ENCODE data around the gene LUC7L. TPM values are rescaled to one million over a fixed set of nuclear protein-coding genes. Genes with fewer than 3 reads are reported as not detected.
"Not testable (repeated sequence)": the region's sequence is repeated elsewhere in the genome, so short reads cannot be mapped to it uniquely, and the experiment has no call there.

Gene LUC7L
- total and polyA plus RNA-seq, 5 donors from 2014 or later: 8.9 to 152 (median 9.8) TPM

DNA sequence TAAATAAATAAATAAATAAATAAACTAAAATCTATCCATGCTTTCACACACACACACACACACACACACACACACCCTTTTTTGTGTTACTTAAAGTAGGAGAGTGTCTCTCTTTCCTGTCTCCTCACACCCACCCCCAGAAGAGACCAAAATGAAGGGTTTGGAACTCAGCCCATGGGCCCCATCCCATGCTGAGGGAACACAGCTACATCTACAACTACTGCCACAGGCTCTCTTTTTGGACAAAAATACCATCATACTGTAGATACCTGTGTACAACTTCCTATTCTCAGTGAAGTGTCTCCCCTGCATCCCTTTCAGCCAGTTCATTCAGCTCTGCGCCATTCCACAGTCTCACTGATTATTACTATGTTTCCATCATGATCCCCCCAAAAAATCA, 58.5 kb downstream of the LUC7L start:
- H3K9me3 ChIP-seq (ENCODE audit: control insufficient read depth in 2 of 2, low read length in 2 of 2): no peaks in the 10 kb centered on the region
- ATAC-seq (ENCODE audit: low read depth in 2 of 2) (no peak), DNase-seq (no peak)
- peaks cover 0 to 18% (median 3%) of the 10 kb centered on the region in 4 donors for H3K4me1 Mint-ChIP-seq
- H3K36me3 Mint-ChIP-seq: no peaks in the 10 kb centered on the region
- H3K27ac ChIP-seq (ENCODE audit: insufficient read depth, low read length, poor library complexity, severe bottlenecking): no peak overlapping the region
- H3K4me3 Mint-ChIP-seq: no peak overlapping the region
- no peaks in the 10 kb centered on the region for H3K36me3 ChIP-seq (ENCODE audit: control insufficient read depth, insufficient read depth, low read length)
- H3K4me1 ChIP-seq (ENCODE audit: control insufficient read depth, insufficient read depth, low read length, poor library complexity, severe bottlenecking): peaks cover 5% of the 10 kb centered on the region
- H3K4me3 ChIP-seq (ENCODE audit: low read depth, low read length): no peak overlapping the region
- H3K27me3 ChIP-seq (ENCODE audit: control insufficient read depth, insufficient read depth, low read length): peaks cover 13% of the 10 kb centered on the region
- H3K9me3 Mint-ChIP-seq: peaks cover 0 to 2% (median 0%) of the 10 kb centered on the region in 7 donors
- H3K27ac Mint-ChIP-seq: no peak overlapping the region
- H3K27me3 Mint-ChIP-seq: peaks cover 80% of the 10 kb centered on the region

- not testable (repeated sequence) for H3K9me3 Mint-ChIP-seq; DNase-seq; H3K36me3 Mint-ChIP-seq; ATAC-seq (ENCODE audit: low read depth in 2 of 2); H3K4me3 Mint-ChIP-seq; H3K27me3 ChIP-seq (ENCODE audit: control insufficient read depth, insufficient read depth, low read length); H3K36me3 ChIP-seq (ENCODE audit: control insufficient read depth, insufficient read depth, low read length); H3K9me3 ChIP-seq (ENCODE audit: control insufficient read depth in 2 of 2, low read length in 2 of 2); H3K27ac Mint-ChIP-seq; H3K4me3 ChIP-seq (ENCODE audit: low read depth, low read length); H3K27ac ChIP-seq (ENCODE audit: insufficient read depth, low read length, poor library complexity, severe bottlenecking)
- peaks cover 0 to 14% (median 3%) of the 10 kb centered on the region in 4 donors for H3K4me1 Mint-ChIP-seq
- peaks cover 73% of the 10 kb centered on the region for H3K27me3 Mint-ChIP-seq
- peaks cover 12% of the 10 kb centered on the region for H3K4me1 ChIP-seq (ENCODE audit: control insufficient read depth, insufficient read depth, low read length, poor library complexity, severe bottlenecking)
These were observed 59.2 kb downstream of the LUC7L start for GRCh38 chr16:170088-170507.

DNA sequence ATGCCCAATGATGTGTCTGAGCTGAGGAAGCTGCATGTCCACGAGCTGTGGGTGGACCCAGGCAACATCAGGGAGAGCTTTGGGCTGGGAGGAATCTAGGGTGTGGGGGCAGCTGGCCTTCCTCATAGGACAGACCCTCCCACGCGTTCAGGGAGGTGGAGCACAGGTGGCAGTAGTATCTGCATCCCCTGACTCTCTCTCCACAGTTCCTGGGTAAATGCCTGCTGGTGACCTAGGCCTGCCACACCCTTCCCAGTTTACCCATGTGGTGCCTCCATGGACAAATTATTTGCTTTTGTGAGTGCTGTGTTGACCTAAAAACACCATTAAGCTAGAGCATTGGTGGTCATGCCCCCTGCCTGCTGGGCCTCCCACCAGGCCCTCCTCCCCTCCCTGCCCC, 60.2 kb downstream of the LUC7L start:
- Histone ChIP-seq H3K27me3 (ENCODE audit: control insufficient read depth, insufficient read depth, low read length) (peaks cover 7% of the 10 kb centered on the region), H3K9me3 (ENCODE audit: control insufficient read depth in 2 of 2, low read length in 2 of 2) (no peaks in the 10 kb centered on the region), H3K36me3 (ENCODE audit: control insufficient read depth, insufficient read depth, low read length) (no peaks in the 10 kb centered on the region), H3K4me3 (ENCODE audit: low read depth, low read length) (no peak overlapping the region), H3K4me1 (ENCODE audit: control insufficient read depth, insufficient read depth, low read length, poor library complexity, severe bottlenecking) (peaks cover 14% of the 10 kb centered on the region), H3K27ac (ENCODE audit: insufficient read depth, low read length, poor library complexity, severe bottlenecking) (no peak overlapping the region)
- ATAC-seq (ENCODE audit: low read depth in 2 of 2) (no peak), DNase-seq (no peak)
- H3K4me3 Mint-ChIP-seq: no peak overlapping the region
- no peaks in the 10 kb centered on the region for H3K36me3 Mint-ChIP-seq
- peaks cover 62% of the 10 kb centered on the region for H3K27me3 Mint-ChIP-seq
- peaks cover 0 to 9% (median 0%) of the 10 kb centered on the region in 4 donors for H3K4me1 Mint-ChIP-seq
- no peak overlapping the region for H3K27ac Mint-ChIP-seq
- H3K9me3 Mint-ChIP-seq: peaks cover 0 to 2% (median 0%) of the 10 kb centered on the region in 7 donors

DNA sequence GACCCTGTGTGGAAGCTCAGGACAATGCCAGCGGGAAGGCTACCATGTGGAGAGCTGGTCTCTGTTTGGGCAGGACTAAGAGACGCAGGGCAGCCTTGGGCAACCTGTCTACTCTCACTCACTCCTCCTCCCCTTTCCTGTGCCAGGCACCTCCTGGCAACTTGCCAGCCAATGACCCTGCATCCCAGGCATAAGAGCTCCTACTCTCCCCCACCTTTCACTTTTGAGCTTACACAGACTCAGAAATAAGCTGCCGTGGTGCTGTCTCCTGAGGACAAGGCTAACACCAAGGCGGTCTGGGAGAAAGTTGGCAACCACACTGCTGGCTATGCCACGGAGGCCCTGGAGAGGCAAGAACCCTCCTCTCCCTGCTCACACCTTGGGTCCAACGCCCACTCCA, 60.8 kb downstream of the LUC7L start:
- Histone ChIP-seq H3K27ac (ENCODE audit: insufficient read depth, low read length, poor library complexity, severe bottlenecking) (no peak overlapping the region), H3K36me3 (ENCODE audit: control insufficient read depth, insufficient read depth, low read length) (no peaks in the 10 kb centered on the region), H3K9me3 (ENCODE audit: control insufficient read depth in 2 of 2, low read length in 2 of 2) (no peaks in the 10 kb centered on the region), H3K4me1 (ENCODE audit: control insufficient read depth, insufficient read depth, low read length, poor library complexity, severe bottlenecking) (peaks cover 14% of the 10 kb centered on the region), H3K4me3 (ENCODE audit: low read depth, low read length) (no peak overlapping the region), H3K27me3 (ENCODE audit: control insufficient read depth, insufficient read depth, low read length) (peaks cover 7% of the 10 kb centered on the region)
- ATAC-seq (ENCODE audit: low read depth in 2 of 2) (no peak), DNase-seq (no peak)
- Mint-ChIP-seq H3K27me3 (peaks cover 58% of the 10 kb centered on the region), H3K4me3 (peak overlapping the region in 1 of 4 donors; percentile 19), H3K4me1 (peaks cover 0 to 9% (median 0%) of the 10 kb centered on the region in 4 donors), H3K27ac (no peak overlapping the region), H3K9me3 (peaks cover 0 to 2% (median 0%) of the 10 kb centered on the region in 7 donors), H3K36me3 (no peaks in the 10 kb centered on the region)

DNA sequence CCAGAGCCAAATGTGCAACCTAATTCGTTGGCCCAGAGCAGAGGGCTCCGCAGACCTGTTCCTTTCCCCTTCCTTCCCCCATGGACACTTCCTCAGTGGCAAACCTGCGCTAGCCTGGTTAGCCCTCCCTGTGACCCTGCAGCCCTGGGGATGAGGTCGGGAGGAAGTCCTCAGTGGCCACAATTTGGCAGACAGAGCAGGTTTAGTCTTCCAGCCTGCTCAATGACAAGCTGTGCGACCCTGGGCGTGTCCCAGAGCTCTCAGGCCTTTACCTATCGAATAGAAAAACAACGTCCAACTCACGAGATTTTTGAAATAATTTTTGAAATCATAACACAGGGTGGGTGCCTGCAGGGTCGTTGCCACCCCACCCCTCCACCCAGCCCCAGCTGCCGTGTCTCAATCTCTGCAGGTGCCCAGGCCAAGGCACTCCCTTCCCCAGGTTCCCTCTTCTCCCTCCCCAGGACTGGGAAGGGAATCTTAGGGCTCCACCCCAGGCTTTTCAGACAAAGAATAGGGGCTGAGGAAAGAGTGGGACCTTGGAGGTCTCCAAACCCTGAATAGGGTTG, 62.0 kb downstream of the LUC7L start:
- Histone ChIP-seq H3K9me3 (ENCODE audit: control insufficient read depth in 2 of 2, low read length in 2 of 2) (no peaks in the 10 kb centered on the region), H3K36me3 (ENCODE audit: control insufficient read depth, insufficient read depth, low read length) (no peaks in the 10 kb centered on the region), H3K27ac (ENCODE audit: insufficient read depth, low read length, poor library complexity, severe bottlenecking) (no peak overlapping the region), H3K27me3 (ENCODE audit: control insufficient read depth, insufficient read depth, low read length) (peaks cover 7% of the 10 kb centered on the region), H3K4me3 (ENCODE audit: low read depth, low read length) (no peak overlapping the region), H3K4me1 (ENCODE audit: control insufficient read depth, insufficient read depth, low read length, poor library complexity, severe bottlenecking) (peaks cover 14% of the 10 kb centered on the region)
- H3K4me1 Mint-ChIP-seq: peaks cover 0 to 9% (median 0%) of the 10 kb centered on the region in 4 donors
- H3K27ac Mint-ChIP-seq: no peak overlapping the region
- ATAC-seq (ENCODE audit: low read depth in 2 of 2) (no peak), DNase-seq (no peak)
- H3K9me3 Mint-ChIP-seq: peaks cover 0 to 2% (median 0%) of the 10 kb centered on the region in 7 donors
- peak overlapping the region in 2 of 4 donors; percentile 13 to 41 for H3K4me3 Mint-ChIP-seq
- H3K36me3 Mint-ChIP-seq: no peaks in the 10 kb centered on the region
- H3K27me3 Mint-ChIP-seq: peaks cover 65% of the 10 kb centered on the region

DNA sequence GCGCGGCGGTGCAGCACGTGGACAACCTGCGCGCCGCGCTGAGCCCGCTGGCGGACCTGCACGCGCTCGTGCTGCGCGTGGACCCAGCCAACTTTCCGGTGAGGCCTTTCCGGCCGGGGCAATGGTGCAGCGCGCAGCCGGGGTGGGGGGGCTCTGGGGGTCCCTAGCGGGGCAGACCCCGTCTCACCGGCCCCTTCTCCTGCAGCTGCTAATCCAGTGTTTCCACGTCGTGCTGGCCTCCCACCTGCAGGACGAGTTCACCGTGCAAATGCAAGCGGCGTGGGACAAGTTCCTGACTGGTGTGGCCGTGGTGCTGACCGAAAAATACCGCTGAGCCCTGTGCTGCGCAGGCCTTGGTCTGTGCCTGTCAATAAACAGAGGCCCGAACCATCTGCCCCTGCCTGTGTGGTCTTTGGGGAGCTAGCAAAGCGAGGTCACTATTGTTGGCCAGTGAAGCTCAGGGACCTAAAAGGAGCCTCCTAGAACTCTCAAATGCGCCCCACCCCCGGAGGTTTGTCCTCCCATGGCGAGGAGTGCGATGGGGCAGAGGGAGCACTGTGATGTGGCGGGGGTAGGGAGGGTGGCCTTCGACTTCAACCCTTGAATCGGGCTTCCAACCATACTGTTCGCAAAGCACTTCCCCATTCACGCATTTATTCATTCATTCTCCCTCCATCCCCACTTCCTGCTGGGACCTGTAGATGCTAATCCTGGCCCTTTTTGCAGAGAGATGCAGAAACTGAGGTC, 62.7 kb downstream of the LUC7L start:
- no peaks in the 10 kb centered on the region for H3K9me3 Mint-ChIP-seq
- Histone ChIP-seq H3K27me3 (ENCODE audit: control insufficient read depth, insufficient read depth, low read length) (peaks cover 7% of the 10 kb centered on the region), H3K27ac (ENCODE audit: insufficient read depth, low read length, poor library complexity, severe bottlenecking) (no peak overlapping the region), H3K4me1 (ENCODE audit: control insufficient read depth, insufficient read depth, low read length, poor library complexity, severe bottlenecking) (peaks cover 14% of the 10 kb centered on the region), H3K4me3 (ENCODE audit: low read depth, low read length) (no peak overlapping the region), H3K36me3 (ENCODE audit: control insufficient read depth, insufficient read depth, low read length) (no peaks in the 10 kb centered on the region), H3K9me3 (ENCODE audit: control insufficient read depth in 2 of 2, low read length in 2 of 2) (no peaks in the 10 kb centered on the region)
- H3K27ac Mint-ChIP-seq: no peak overlapping the region
- peak overlapping the region in 1 of 4 donors; percentile 41 for H3K4me3 Mint-ChIP-seq
- ATAC-seq (ENCODE audit: low read depth in 2 of 2): no peak
- peaks cover 66% of the 10 kb centered on the region for H3K27me3 Mint-ChIP-seq
- H3K36me3 Mint-ChIP-seq: no peaks in the 10 kb centered on the region
- DNase-seq: peak in 1 of 3 donors; percentile 16
- H3K4me1 Mint-ChIP-seq: peaks cover 0 to 9% (median 0%) of the 10 kb centered on the region in 4 donors

DNA sequence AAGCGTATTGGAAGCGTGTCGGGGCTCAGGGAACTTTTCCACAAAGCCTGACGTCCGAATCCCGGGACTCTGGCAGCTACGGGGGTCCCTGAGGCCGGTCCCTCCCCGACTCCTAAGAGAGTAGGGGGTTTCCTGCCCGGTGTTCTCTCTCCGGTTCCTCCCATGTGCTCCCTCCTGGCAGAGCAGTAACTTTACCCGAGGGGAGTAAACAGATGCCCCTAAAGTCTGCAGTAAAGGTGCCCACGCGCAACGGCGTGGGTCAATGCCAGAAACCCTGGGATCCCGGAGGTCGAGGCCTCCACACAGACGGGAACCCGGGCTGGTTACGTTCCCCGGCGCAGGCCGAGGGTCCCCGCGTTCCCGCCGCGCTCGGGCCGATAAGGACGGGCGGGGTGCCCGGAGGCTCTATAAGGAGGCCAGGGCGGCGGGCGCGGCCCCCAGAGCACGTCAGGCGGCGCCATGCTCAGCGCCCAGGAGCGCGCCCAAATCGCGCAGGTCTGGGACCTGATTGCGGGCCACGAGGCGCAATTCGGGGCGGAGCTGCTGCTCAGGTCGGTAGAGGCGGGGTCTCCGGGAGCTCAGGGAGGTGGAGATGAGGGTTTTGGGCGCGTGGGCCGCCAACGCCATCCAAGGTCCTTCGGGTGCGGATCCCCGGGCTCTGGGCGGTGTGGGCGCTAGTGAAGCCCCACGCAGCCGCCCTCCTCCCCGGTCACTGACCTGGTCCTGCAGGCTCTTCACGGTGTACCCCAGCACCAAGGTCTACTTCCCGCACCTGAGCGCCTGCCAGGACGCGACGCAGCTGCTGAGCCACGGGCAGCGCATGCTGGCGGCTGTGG, 63.5 kb downstream of the LUC7L start, which contains the start of gene HBM:
HBM (plus strand) TSS at position 440 of the 836 bp plus-strand sequence; CDS start at position 460, 20 bp downstream.
- H3K27ac ChIP-seq (ENCODE audit: insufficient read depth, low read length, poor library complexity, severe bottlenecking): no peak within 1 kb of the TSS
- peaks cover 14% of the 10 kb centered on the region for H3K4me1 ChIP-seq (ENCODE audit: control insufficient read depth, insufficient read depth, low read length, poor library complexity, severe bottlenecking)
- Mint-ChIP-seq H3K27ac (no peak within 1 kb of the TSS), H3K36me3 (no peaks in the 10 kb centered on the region), H3K4me1 (peaks cover 0 to 9% (median 0%) of the 10 kb centered on the region in 4 donors), H3K27me3 (peaks cover 64% of the 10 kb centered on the region), H3K4me3 (peak within 1 kb of the TSS in 3 of 4 donors; percentile 22 to 77 (median 51)), H3K9me3 (no peaks in the 10 kb centered on the region)
- no peaks in the 10 kb centered on the region for H3K9me3 ChIP-seq (ENCODE audit: control insufficient read depth in 2 of 2, low read length in 2 of 2)
- no peak within 1 kb of the TSS for H3K4me3 ChIP-seq (ENCODE audit: low read depth, low read length)
- no peaks in the 10 kb centered on the region for H3K36me3 ChIP-seq (ENCODE audit: control insufficient read depth, insufficient read depth, low read length)
- DNase-seq (no peak), ATAC-seq (ENCODE audit: low read depth in 2 of 2) (no peak)
- H3K27me3 ChIP-seq (ENCODE audit: control insufficient read depth, insufficient read depth, low read length): peaks cover 5% of the 10 kb centered on the region

Measured in CD4-positive, CD25-positive, alpha-beta regulatory T cell (primary cell).